ENCODE results near the gene TBX6. TPM values are rescaled to one million over a fixed set of nuclear protein-coding genes. Genes with fewer than 3 reads are reported as not detected.

The TBX6 gene
- total RNA-seq, 2 donors from 2014 or later: 0.85 to 1.6 TPM

GRCh38 chr16:30065102-30065942, 26.4 kb downstream of the TBX6 start, which contains the start of gene ALDOA:
ALDOA (plus strand) TSS chr16:30065760; CDS start chr16:30066898, 1,138 bp downstream.
- peak within 1 kb of the TSS; percentile 89 for H3K4me3 ChIP-seq
- intact Hi-C loops (cut with DNase I): no loop called here
- peaks cover 21% of the 10 kb centered on the region for H3K36me3 ChIP-seq
- H3K9ac ChIP-seq (ENCODE audit: low read depth in 2 of 2, low read length in 2 of 2): peak within 1 kb of the TSS; percentile 98 to 100
- TF ChIP-seq CTCF (IDR thresholded peaks at IDR 0.05): no peak
- H3K27ac ChIP-seq: peak within 1 kb of the TSS; percentile 96
- peaks cover 13% of the 10 kb centered on the region for H3K4me1 ChIP-seq
- H3K27me3 ChIP-seq: no peaks in the 10 kb centered on the region
- DNase-seq: peak; percentile 99
- no peaks in the 10 kb centered on the region for H3K9me3 ChIP-seq

- Histone ChIP-seq H3K27ac (peak overlapping the region; percentile 96), H3K4me1 (peaks cover 13% of the 10 kb centered on the region), H3K9me3 (no peaks in the 10 kb centered on the region), H3K27me3 (no peaks in the 10 kb centered on the region), H3K36me3 (peaks cover 16% of the 10 kb centered on the region), H3K4me3 (peak overlapping the region; percentile 89), H3K9ac (ENCODE audit: low read depth in 2 of 2, low read length in 2 of 2) (peak overlapping the region; percentile 71 to 76)
- TF ChIP-seq CTCF (IDR thresholded peaks at IDR 0.05): no peak
- no peak for DNase-seq
- intact Hi-C loops (cut with DNase I): no loop called here
Observed at GRCh38 chr16:30064729-30065101, 27.0 kb downstream of the TBX6 start.

DNA sequence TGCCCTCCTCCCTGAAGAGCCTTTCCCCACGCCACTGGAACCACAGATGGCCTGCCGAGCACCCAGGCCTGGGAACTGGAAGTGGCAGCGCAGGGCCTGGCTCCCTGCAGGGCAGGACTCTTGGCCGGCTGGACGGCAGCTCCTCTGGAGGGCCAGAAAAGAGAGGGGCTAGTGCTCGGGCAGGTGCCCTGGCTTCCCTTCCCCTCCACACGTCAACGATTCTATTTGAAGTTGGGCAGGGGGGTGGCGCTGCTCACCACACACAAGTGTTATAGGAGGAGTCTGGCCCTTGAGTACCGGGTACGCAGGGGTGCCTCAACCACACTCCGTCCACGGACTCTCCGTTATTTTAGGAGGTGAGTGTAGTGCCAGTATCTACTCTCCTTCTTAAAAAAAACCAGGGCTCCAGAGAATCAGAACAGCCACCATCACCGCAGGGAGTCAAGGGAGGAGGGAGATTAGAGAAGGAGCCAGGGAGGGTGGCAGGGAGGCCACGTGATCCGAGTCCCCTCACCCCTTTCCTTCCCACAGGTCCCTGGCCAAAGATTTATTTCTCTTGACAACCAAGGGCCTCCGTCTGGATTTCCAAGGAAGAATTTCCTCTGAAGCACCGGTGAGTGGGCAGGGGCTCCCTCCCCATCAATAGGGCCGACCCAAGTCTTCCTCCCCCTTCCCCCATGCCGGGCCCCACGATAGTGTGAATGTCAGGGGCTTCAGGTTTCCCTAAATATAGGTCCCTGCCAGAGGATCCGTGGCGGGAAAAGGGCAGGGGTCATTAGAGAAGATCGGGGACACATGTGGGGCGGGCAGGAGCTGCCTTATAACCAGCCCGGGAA, 27.6 kb downstream of the TBX6 start:
- intact Hi-C loops (cut with DNase I): no loop called here

DNA sequence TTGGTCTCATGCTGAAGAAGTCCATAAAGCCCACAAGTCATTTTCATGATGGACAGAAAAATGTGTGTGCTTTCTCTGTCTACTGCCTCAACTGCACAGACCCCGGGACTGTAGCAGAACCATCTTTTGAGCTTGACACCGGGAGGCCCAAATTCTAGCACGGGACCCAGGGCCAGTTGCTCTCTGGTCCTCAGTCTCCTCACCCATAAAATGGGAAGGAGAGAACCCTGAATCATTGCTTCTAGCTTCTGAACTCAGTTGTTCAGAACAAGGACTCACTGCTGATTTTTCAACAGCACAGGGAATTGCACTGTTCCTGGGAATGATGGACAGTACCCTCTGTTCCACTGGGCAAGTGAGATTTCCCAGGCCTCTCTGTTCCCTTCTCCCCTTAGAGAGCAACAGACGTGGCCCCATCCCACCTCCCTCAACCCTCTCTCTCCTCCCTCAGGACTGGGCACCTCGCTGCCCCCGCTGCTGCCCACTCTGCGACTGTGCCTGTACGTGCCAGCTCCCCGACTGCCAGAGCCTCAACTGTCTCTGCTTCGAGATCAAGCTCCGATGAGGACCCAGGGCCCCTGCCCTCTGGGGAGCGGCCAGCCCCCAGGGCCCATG, 28.3 kb downstream of the TBX6 start:
- Histone ChIP-seq H3K27me3 (no peaks in the 10 kb centered on the region), H3K4me3 (peak overlapping the region; percentile 89), H3K9ac (ENCODE audit: low read depth in 2 of 2, low read length in 2 of 2) (peak overlapping the region; percentile 71 to 76), H3K9me3 (no peaks in the 10 kb centered on the region), H3K27ac (peak overlapping the region; percentile 96), H3K4me1 (peaks cover 6% of the 10 kb centered on the region), H3K36me3 (peaks cover 6% of the 10 kb centered on the region)
- no peak for DNase-seq
- TF ChIP-seq CTCF (IDR thresholded peaks at IDR 0.05): no peak
- intact Hi-C loops (cut with DNase I): no loop called here

More for the DNA sequence above, 27.6 kb downstream of the TBX6 start:
- peak overlapping the region; percentile 71 to 76 for H3K9ac ChIP-seq (ENCODE audit: low read depth in 2 of 2, low read length in 2 of 2)
- H3K4me3 ChIP-seq: peak overlapping the region; percentile 89
- H3K36me3 ChIP-seq: peaks cover 10% of the 10 kb centered on the region
- peak; percentile 81 for DNase-seq
- peak overlapping the region; percentile 96 for H3K27ac ChIP-seq
- no peaks in the 10 kb centered on the region for H3K27me3 ChIP-seq
- H3K4me1 ChIP-seq: peaks cover 8% of the 10 kb centered on the region
- H3K9me3 ChIP-seq: no peaks in the 10 kb centered on the region
- no peak for TF ChIP-seq CTCF (IDR thresholded peaks at IDR 0.05)
